ENCODE measurements around the gene GPC4.

GPC4 gene

DNA sequence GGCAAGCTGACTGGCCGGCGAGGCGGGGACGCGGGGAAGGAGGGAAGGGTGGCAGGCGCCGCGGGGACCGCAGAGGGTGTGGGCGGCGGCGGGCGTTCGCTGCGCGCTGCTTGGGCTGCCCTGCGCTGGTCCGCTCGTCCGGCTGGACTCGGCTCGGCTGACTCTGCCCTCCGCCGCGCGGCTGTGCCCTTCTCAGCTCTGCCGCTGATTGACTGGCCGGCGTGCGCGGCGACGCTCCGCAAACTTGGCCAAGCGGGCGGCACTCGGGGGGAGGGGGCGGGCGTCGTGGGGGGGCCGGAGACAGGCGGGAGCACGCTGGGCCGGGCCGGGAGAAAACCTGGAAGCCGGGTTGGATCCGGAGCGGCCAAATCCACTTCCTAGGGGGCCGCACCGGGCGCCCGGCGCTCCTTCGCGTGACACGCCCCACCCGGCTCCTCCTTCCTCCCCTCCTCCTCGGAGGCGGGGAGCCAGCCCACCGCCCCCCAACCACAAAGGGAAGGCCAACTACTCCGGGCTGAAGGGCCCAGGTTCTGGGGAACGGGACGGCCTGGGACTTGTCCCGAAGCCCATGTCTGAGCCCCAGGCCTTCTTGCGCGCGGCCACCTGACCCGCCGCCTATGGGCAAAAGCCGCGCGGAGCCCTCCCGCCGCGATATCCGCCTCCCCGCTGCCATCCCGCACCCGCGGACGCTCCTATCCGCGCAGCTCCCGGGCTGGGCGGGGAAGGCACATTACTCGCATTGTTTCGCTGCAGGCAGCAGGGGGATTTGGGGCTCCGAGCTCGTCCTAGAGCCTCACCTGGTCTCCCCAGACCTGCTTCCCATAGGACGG lies at the start of gene GPC4:
GPC4 (minus strand) TSS at position 214 of the 830 bp plus-strand sequence. CDS start 524 bp downstream, outside the sequence.
- DNase-seq (ENCODE audit: low read depth), result no peak

DNA sequence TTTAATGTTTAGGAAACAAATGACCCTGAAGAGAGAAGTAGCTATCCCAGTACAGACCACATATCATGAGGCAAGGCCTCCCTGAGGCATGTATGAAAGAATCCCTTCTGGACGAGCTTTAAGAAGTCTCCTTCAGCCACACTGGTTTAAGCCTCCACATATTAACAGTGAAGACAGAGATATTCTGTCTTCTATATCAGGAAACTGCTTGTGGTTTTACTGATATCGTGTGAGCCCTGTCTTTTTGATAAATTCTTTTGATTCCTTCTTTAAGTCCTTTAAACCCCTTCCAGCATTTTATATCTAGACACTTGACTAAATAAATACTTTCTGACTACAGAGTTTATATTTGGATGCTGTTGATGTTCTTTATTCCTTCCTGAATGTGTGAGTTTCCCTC lies 45.9 kb upstream of the GPC4 start:
- DNase-seq (ENCODE audit: low read depth), result no peak

DNA sequence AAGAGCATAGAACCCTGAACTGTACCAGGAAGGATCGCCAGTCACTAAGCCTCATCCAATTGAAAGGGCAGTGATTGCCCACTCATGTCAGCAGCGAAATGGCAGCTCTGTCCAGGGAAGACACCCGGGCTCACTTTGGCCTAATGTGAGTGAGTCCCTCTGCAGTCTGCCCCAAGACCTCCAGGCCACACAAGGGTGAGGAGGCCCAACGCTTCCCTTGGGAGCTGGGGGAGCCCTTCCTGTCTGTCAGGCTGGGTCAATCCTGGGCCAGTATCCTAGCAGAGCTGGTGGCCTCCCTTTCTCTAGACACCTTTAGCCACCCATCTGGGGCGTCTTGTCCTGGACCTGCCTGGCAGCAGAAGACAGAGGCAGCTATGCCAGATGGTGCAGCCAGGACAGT lies 39.6 kb upstream of the GPC4 start:
- no peak for DNase-seq (ENCODE audit: low read depth)

DNA sequence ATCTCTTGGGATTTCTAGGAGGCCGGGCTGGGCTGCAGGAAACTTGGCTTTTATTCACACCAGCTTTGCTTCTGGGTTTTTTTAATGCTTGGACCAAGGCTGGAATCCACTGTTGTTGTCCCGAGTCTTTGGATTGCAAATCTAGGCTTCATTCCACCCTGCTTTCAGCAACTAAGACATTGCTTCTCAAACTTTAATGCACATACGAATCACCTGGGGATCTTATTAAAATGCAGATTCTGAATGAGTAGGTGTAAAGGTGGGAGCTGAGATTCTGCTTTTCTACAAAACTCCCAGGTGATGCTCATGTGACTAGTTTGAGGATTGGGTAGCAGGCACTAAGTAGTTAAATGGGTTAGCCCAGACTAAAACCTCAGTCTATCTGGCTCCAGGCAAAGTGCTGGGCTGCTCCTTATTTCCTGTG lies 39.2 kb upstream of the GPC4 start:
- no peak for DNase-seq (ENCODE audit: low read depth)

DNA sequence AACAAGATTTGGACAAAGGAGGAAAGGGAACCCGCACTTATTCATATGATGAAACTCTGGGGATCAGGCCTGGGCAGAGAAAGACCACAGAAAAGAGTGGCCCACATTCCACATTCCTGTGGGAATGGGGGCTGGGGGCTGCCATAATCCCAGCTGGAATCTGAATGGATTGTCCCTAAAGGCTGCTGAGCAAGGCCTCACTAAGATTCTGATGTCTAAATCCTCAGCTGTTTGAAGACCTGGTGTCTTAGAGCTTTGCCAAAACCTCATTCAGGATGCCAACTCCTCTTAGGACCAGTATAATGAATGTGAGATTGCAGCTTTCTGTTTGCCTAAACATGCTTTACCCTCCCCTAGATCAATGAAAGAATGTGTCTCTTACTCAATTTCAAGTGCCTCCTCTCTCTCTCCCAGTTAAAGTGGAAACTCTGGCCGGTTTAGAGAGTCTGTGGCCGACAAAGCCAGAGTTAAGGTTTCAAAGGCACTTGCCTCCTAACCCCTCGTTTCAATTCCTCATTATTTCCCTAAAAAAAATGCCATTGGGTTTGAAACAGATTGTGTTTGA lies 33.3 kb upstream of the GPC4 start:
- DNase-seq (ENCODE audit: low read depth), result no peak

DNA sequence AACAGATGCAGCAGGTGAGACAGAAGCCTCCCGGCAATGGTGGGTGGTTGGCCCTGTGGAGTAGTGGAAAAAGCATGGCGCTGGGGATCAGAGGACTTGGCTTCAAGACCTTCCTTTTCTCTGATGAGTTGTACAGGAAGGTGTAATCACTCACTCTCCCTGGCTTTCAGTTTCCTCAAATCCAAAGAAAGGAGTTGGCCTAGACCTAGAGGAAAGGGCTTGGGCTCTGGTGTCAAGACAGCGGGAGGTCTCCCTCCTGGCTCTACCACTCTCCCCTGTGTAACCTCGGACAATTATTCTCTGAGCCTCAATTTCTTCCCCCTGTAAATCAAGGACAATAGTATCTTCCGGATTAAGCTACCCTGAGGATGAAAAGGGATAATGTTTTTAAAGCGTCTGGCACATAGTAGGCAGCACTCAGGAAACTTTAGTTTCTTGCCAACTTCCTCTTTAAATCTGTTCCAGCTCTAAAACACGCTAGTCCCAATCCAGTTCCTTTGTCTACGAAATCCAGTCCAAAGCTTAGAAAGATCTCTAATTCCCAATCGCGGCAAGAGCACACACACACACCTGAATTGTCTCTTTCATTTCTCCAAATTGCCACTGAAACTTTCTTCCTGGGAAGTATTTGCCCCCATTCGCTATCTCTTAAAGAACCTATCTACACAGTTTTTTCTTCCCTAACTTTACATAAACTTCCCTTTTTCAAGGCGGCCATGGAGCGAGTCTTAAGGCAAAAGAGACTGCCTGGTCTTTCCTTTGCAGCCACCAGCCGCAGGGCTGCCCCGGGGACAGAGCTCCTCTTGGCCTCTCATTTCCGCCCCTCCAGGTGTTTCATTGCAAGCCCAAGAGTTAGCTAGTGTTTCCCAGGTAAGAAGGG lies 29.9 kb upstream of the GPC4 start:
- no peak for DNase-seq (ENCODE audit: low read depth)

DNA sequence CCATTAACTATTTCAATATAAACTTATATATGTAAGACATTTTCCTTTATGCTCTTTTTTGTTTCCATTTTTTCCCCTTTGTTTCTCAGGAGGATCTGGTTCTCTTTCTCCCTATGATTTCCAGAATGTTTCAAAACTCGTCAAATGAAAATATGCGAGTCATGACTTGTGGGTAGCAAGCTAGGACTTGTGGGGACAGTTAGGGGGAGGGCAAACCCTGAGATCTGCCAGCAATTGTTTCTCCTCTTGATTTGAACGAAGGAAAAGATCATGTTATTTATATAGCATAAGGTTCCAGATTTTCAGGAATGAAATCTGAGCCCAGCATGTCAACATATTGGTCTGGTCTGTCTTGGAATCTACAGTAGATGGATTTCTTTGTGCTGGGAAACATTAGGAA lies 28.9 kb upstream of the GPC4 start:
- DNase-seq (ENCODE audit: low read depth), result no peak

DNA sequence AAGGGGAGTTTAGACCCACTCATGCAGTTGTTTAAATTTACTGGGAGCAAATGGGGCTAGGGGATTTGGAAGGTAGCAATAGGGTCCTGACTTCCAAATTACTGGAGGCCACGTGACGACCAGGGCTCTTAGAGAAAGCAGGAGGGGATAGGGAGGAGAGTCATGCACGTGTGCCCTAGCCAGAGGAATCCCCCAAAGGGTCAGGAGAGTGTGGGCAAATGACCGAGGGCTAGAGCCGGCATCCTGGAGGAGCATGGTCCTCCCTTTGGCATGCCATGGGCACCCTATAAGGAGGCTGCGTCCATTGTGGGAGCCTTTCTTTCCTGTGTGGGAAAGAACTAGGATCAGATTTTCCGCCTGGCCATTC lies 25.5 kb upstream of the GPC4 start:
- no peak for DNase-seq (ENCODE audit: low read depth)

DNA sequence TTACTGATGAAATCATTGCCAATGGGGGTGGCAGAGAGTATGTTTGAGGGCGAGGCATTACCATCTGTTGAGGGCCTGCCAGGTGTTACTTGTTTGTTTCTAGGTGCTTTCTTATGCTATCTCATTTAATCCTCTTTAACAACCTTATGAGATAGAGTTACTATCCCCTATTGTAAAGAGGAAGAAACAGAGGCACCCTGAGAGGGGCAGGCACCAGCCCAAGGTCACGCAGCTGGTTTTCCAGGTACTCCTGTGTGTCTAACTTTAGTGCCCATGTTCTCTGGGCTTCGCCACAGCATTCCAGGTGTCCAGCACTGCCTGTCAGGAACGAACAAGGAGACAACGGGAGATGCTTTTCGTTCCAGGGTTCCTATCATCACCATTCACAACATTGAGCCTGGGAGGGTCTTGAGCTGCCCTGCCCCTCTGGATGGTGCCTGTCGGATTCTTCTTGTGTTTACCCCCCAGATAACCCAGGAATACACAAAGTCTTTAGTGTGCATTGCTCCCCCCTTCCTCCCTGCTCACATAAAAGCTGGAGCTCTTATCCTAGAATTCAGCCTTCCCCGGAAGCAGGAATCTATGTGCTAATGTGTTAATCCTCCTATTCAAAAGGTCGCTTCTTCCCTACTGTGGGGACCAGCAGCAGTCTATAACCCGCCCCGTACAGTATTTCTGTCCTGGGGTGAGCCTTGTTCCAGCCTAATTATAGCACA lies 24.9 kb upstream of the GPC4 start:
- DNase-seq (ENCODE audit: low read depth), result no peak

DNA sequence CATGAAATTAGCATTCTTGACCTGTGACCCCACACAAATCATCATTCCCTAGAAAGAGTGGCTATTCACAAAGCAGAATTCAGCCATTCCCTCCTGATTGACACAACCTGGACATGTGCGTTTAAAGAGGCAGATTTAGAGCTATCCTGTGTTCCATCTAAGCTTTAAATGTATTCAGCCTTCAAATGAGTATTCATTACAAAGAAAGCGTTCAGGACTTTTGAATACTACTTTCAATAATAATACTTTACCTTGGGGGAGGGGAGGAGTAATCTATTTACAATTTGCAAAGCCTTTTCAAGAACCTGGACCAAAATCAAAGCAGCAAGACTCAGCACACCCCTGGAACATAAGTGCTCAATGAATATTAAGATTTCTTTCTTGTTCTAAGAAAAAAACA lies 22.5 kb upstream of the GPC4 start:
- no peak for DNase-seq (ENCODE audit: low read depth)

DNA sequence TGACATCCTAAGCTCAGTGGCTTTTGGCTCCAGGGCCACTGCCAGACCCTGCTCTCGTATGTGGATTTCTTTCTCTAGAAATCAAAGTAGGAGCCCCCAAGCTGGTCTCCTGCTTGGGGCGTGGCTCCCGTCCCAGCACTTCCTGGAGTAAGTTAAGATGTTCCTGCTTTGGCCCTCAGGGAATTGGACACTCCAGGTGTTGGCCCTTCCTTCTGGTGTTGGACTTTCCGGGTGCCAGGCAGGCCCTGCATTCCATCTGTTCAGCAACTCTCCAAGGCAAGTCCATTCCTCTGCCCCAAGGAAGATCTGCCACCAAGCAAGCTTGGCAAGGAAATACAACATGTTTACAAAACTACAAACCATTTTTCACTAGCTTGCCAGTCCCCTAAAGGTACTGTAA lies 22.1 kb upstream of the GPC4 start:
- DNase-seq (ENCODE audit: low read depth), result no peak

DNA sequence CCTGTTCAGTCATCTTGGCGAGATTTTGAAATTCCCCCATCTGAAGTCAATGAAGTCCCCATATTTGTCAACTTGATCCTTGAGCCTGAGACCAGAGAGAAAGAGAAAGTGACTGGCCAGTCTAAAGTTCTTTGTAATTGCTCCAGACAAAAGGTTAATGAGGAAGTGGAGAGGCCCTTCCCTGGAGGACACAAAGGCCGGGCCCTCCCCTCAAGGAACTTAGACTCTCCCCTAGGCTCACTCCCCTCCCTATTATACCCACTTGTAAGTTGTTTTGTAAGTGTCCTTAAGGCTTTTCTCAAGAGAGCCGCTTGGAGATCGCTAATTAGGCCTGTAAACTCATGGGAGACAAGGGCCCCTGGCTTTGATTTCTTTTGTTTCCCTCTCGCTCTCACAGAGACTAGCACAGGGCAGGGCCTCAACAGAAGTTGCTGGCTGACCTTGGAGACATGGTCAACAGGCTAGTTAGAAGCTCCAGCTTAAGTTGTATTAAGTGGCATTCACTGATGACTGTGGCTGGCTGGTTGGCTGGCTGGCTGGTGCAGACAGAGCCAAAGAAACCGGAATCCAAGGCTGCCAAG lies 20.3 kb upstream of the GPC4 start:
- DNase-seq (ENCODE audit: low read depth), result no peak

DNA sequence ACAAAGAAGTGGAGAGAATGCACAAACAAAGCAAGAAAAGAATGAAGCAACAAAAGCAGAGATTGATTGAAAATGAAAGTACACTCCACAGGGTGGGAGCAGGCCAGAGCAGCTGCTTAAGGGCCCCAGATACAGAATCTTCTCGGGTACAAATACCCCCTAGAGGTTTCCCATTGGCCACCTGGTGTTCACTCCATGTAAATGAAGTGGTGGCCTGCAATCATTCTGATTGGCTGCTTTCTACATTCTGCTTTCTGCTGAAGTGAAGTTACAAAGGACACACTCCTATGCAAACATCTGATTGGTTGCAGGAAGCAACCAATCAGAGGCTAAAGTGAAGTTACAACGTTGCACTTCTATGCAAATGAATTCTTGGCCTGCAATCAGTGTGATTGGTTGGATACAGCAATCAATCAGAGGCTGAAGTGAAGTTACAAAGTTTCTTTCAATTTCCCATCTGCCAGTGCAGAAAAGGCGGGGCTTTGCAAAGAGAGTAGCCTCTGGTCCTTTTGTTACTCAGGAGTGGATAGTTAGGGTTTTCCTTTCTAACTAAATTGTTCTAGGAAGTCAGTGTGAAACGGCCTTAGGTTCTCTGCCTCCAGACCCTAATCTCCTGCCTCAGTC lies 19.0 kb upstream of the GPC4 start:
- DNase-seq (ENCODE audit: low read depth), result no peak

DNA sequence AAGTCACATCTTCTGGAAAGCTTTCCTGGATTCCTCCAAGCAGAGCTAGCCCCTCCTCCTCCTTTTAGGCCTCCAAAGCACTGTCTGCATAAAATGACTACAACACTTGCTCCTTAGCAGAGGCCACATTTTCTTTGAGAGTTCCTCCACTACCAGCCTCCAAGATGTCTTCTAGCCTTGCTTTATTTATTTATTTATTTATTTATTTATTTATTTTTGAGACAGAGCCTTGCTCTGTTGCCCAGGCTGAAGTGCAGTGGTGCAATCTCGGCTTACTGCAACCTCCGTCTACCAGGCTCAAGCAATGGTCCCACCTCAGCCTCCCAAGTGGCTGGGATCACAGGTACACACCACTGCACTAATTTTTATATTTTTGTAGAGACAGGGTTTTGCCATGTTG lies 4.6 kb upstream of the GPC4 start:
- no peak for DNase-seq (ENCODE audit: low read depth)

DNA sequence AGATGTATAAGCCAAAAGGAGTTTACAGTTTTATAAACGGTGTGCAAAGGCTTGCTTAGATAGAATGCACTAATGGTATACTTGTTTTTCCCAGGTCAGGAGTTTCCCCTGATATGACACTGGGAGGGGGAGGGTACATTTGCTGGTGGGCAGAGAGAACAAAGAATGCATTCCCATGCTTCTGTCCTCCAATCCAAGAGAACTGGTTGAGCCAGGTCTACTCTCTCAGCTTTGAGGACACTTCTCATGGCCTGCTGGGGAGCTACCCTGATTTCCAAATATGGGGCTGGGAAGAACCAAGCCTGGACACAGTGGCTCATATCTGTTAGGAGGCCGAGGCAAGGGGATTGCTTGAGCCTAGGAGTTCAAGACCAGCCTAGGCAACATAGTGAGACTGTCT lies 3.3 kb upstream of the GPC4 start:
- no peak for DNase-seq (ENCODE audit: low read depth)

DNA sequence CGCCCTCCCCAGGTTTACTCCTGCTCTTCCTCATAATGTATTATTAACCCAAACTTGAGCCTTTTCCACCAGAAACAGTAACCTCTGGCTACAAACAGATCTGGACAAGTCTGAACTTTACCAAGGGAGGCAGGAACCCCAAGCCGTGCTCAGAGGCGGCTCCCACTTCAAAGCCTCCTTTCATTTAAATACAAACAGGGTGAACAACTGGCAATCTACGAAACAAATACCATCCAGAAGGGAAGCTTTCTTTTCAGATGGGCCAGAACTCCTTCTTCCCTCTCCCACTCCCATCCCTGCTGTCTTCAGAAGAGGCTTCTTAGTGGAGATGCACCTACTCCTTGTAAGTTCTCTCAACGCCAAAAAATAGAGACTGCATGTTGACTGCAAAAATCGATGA lies 2.1 kb upstream of the GPC4 start:
- DNase-seq (ENCODE audit: low read depth), result no peak

DNA sequence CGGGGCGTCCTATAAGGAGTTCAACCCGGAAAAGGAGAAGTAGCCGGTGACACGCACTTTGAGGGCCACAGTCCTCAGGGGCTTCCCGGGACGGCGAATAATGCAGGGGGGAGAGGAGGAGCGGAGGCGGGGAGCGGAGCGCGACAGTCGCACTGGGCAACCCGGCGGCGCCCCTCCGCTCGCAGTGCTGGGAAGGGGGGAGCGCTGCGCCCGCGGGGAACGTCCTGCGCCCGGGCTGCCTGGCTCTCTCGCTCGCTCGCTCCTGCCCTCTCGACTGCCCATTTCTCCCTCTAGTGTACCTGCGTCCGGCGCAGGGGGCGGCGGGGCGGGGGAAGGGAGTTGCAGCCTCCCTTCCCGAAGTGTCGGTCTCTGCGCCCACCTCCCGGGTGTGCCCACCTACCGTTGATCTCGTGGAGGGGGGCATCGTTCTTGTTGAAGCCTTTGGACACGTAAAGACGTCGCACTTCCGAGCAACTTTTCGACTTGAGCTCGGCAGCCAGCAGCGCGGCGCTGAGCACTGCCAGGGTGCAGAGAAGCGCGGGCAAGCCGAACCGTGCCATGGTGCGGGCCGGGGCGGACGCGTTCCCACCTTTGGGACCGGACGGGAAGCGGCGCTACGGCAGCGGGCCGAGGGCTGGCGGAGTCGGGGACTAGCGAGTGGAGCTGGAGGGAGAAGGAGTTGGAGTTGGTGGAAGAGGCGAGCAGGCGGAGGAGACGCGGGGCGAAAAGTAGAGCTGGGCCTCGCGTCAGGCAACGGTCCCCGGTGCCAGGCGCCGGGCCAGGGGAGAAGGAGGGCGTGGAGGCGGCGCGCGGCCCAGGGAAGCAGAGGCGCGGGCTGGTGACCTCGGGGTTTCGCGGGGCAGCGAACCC lies 648 bp downstream of the GPC4 start:
- no peak for DNase-seq (ENCODE audit: low read depth)

DNA sequence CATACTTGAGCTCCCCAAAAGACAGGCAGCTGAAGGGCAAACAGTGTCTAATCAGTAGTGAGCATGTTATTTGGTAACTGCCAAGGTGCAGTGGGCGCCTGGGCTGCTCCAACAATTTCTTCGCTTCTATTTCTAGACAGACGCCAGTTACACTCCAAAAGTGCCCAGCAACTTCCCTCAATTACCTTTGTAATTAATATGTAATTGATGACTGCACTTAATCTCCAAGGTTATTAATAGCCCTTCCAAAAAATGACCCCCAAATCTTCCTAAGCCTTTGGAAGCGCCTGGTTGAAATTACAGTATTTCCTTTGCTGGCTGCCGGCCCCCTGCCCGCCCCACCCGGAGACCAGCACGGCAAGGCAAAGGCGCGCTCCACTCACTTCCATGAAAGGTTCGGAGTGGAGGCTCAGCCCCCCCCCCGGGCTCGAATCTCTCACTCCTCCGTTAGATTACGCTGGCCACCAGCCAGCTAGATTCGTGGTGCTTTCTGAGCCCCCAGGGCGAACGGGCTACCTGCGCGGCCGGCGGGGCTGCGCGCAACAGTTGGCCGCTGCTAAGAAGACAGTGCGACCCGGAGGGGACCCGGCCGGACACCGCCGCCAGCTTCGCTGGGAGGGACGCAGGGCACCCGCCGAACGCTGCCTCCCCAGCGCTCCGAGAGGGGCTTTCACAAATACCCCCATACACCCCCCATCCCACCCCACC lies 1.9 kb downstream of the GPC4 start:
- DNase-seq (ENCODE audit: low read depth), result no peak

DNA sequence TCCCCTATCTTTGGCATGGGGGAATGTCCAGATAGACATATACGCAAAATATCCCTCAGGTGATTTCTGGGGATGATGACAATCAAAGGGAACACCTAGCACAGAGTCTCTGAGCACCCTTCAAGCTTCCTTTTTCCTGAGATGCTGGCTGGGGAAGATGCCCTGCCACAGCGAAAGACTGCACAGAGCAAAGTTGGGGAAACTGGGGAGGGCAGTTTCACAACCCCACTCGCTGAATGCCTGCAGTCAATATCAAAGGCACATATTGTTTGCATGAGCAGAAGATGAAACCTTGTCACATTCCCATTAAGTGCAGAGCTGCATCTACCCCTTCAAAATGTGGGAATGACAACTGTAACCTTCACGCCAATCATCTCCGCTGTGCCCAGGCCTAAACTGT lies 2.6 kb downstream of the GPC4 start:
- DNase-seq (ENCODE audit: low read depth), result no peak

DNA sequence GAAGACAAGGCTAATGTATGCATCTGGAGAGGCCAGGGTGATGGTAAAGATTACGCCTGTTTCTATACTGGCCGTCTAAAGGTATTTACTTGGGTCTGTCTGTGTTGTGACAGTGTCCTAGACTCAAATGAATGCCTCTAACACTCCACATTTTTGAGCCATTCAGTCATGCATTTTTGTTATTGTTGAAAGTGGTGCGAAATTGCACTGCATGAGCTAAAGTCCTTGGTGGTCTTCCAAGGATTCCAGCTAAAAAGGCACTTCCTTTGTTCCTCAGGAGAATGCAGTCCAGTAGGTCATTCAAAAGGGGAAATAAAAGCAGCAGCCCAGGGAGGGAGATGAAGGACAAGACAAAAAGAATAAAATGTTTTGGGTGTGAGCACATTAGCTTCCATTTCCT lies 3.0 kb downstream of the GPC4 start:
- no peak for DNase-seq (ENCODE audit: low read depth)
